Myocyte (in vitro differentiated cells): Measurements from ENCODE around the gene NTHL1. TPM values are rescaled to one million over a fixed set of nuclear protein-coding genes. Genes with fewer than 3 reads are reported as not detected.

Source experiments
- DNase-seq: peaks from one replicate; pipeline ENCODE4 v3.0.0-alpha.2; 2012; ENCODE audit warnings: low read depth
- polyA plus RNA-seq: library from polyadenylated mRNA; unstranded; fragments of >200 nt; gene quantifications from one replicate; pipeline ENCODE4 v1.2.1, GENCODE V29; 2012; ENCODE audit warnings: missing spikeins
- total RNA-seq: library from RNA; depleted of rRNA; stranded (reverse); fragments of >200 nt; gene quantifications from 2 replicates; pipeline ENCODE4 v1.2.3, GENCODE V29; 2014

Gene NTHL1
- total RNA-seq, result 17.3 and 25.7 TPM in 2 replicates
- polyA plus RNA-seq, result 15.4 TPM

- peak; percentile 95 for DNase-seq
Measured at GRCh38 chr16:2047330-2048115, at the start of gene NTHL1, which contains the start of gene TSC2. NTHL1 (minus strand) TSS chr16:2047834; CDS start chr16:2047823, 11 bp downstream. TSC2 (plus strand) TSS chr16:2047985; CDS start chr16:2048616, 631 bp downstream.

GRCh38 chr16:2096853-2097595 lies 49.4 kb upstream of the NTHL1 start:
- no peak for DNase-seq

- DNase-seq, result no peak
Measured at GRCh38 chr16:2095918-2096582, 48.4 kb upstream of the NTHL1 start.

GRCh38 chr16:2095315-2095853 lies 47.8 kb upstream of the NTHL1 start:
- DNase-seq, result peak; percentile 36

GRCh38 chr16:2093793-2094192 lies 46.2 kb upstream of the NTHL1 start:
- no peak for DNase-seq

GRCh38 chr16:2092866-2093265 lies 45.2 kb upstream of the NTHL1 start:
- DNase-seq, result no peak

- no peak for DNase-seq
Measured at GRCh38 chr16:2092256-2092620, 44.6 kb upstream of the NTHL1 start.

- DNase-seq, result no peak
Measured at GRCh38 chr16:2091547-2092255, 44.1 kb upstream of the NTHL1 start.

GRCh38 chr16:2090777-2091546 lies 43.3 kb upstream of the NTHL1 start:
- no peak for DNase-seq

GRCh38 chr16:2090481-2090776 lies 42.8 kb upstream of the NTHL1 start:
- no peak for DNase-seq

- DNase-seq, result peak; percentile 51
Measured at GRCh38 chr16:2089706-2090480, 42.3 kb upstream of the NTHL1 start.

- no peak for DNase-seq
Measured at GRCh38 chr16:2088759-2089358, 41.2 kb upstream of the NTHL1 start.

- DNase-seq, result no peak
Measured at GRCh38 chr16:2087748-2088631, 40.4 kb upstream of the NTHL1 start.

- DNase-seq, result no peak
Measured at GRCh38 chr16:2086812-2087747, 39.4 kb upstream of the NTHL1 start.

GRCh38 chr16:2086106-2086742 lies 38.6 kb upstream of the NTHL1 start:
- no peak for DNase-seq

GRCh38 chr16:2085669-2086068 lies 38.0 kb upstream of the NTHL1 start:
- DNase-seq, result no peak
